HG03025 (cell line): ENCODE results near the gene GRIK2.

Experiments
- ATAC-seq: cut with Tn5 transposase; IDR thresholded peaks from one replicate; pipeline ENCODE4 v1.9.1; 2021; ENCODE audit warnings: mild to moderate bottlenecking, moderate library complexity; ENCODE audit not compliant: unreplicated experiment, low FRiP score

GRIK2 gene

DNA sequence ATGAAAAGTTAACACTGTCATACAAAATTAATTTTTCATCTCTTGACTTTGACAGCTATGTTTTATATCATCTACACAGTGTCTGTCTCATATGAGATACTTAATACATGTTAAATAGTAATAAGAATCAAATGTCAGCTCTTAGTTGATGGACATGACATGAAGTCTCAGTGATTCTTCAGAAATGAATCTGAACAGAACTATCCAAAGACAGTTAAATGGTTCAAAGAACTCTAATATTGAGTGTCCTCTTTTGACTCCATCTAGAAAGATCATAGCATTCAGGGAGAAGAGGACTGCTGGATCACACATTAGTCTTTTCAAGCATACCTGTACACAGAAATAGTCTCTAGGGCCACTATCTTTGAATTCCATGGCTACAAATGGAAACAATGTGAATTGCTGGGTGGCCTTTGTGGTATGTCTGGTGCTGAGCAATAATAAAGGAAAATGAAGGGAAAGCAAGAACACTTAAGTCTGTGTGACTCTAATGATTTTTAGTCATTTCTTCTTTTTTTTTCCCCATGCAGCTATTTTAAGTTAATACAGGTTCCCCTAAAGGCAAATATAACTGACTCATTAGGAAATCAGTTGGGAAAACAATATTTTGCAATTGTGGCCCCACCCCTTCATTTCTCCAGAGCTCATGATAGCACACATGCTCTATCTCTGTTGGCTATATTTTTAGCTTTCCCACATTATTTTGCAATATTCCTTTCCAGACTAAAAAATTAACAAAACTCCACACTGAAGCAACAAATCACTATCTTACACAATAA is 367.5 kb downstream of the GRIK2 start:
- ATAC-seq, result no peak

DNA sequence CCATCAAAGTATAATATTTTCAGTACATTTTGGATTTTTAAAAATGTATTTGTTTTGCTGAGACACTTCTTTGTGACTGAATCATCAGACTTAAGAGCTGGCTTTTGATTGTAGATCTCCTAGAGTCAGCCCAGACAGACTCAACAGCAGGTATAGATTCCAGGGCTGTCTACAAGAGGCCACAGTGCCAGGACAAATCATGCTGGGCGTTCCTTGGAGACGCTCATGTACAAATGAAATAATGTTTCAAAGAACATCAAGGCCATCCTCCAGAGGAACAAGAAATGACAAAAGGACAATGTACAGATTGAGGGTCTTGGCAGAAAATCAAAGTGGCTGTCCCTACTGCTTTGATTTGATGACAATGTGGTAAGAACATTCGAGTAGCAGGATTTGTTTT is 369.3 kb downstream of the GRIK2 start:
- no peak for ATAC-seq

DNA sequence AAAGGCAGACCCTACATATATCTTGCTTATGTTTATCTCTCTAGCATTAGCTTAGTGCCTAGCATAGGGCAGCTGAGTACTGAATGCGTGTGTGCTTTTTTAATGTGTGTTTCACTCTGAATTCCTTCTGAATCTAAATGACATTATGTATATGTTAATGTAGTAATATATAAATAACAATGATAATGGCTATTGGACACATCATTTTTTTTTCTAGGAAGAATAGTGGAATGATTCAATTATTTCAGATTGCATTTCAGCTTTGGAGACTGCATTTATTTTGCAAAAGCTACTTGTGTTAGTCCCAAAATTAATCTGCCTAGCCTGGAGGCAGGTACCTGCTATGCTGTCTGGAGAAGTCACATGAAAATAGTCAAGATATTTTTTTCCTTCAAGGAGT is 371.8 kb downstream of the GRIK2 start:
- no peak for ATAC-seq

DNA sequence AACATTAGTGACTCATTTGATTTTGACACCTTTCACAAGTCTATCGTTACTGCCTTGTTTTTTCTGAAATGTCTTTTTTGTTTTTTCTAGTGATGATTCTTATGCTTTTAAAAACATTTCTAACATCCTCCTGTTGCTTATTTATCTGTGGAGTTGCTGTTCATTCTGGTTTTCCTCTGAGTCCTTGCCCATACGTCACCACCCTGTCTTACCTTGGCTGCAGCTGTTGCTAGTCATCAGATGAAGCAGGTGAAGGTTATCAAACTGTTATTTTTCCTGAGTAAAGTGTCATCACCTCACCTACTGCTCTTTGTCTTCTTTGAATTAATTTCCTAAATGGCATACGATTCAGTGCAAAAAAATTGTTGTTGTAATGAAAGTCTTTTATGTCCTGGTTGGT is 376.6 kb downstream of the GRIK2 start:
- no peak for ATAC-seq

DNA sequence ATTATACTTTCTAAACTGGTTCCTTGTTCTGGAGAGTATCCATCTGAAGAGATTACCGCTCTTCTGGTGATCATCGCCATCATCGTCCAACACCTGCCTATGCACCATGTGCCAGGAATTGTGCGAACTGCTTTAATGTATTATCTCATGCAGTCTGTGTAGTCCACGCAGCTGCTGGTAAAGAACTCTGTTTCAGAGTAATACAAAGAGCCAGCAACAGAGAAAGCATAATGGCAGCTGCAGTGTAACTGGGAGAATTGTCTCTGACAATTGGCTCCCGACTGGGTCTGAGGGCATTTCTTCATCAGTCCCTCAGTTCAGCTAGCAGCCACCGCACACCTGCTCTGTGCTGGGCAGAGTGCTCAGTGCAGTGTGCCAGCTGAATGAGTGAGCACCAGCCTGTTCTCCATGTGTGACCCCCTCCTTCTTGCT is 383.4 kb downstream of the GRIK2 start:
- no peak for ATAC-seq

DNA sequence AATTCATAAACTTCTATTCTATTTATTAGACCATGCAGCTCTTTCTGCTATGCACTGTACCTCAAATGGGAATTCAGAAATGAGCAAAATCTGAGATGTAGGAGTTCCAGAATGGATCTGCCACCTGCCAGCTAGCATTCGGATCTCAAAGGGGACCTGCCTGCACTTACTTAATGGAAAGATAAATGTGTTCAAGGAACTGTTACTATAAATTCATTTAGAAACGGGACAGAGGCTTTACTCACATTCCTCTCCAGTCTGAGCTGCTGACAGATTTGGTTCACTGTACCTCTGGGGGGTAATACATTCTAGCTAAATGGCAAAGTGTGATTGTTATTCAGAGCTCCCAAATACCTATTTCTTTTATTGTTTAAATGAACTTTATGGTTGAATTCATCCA is 384.1 kb downstream of the GRIK2 start:
- no peak for ATAC-seq

DNA sequence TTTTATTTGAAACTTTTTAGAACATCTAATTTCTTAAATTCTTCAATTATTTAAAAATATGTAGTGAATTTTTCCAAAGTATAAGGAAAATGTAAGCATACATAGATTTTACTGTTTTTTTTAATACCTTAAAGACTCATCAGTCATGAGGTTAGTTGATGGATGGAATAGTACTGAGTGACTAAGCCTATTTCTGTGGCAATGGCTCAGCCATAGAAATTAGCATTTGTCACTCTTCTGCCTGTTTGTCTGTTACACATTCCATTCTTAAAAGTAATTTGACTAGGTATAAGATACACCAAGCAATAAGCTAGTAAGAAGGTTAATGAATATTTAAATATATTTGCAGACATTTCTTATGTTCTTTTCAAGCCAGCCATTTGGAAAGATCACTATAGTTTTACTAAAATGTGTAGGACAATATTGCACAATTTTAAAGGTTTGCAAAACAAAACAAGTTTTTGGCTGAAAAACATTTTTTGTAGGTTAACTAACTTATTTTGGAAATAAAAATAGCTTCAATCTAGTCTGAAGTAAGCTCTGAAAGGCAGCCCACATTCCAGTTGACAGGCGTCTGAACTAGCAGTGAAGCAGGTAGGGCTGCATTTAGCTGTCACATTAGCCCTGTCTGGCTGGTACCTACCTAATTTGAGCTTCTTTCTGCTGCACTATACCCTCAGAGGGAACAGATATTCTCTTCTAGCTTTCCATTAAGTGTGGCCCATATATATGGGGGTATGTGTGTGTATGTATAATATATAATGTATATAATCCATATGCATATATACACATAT is 385.7 kb downstream of the GRIK2 start:
- no peak for ATAC-seq

DNA sequence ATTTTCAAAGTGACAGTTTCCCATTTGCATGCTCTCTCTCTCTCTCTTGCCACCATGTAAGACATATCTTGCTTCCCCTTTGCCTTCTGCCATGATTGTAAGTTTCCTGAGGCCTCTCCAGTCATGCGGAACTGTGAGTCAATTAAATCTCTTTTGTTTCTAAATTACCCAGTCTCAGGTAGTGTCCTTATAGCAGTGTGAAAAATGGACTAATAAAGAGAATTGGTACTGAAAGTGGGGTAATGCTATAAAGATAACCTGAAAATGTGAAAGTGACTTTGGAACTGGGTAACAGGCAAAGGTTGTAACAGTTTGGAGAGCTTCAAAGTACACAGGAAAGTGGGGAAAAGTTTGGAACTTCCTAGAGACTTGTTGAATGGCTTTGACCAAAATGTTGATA is 389.8 kb downstream of the GRIK2 start:
- no peak for ATAC-seq

DNA sequence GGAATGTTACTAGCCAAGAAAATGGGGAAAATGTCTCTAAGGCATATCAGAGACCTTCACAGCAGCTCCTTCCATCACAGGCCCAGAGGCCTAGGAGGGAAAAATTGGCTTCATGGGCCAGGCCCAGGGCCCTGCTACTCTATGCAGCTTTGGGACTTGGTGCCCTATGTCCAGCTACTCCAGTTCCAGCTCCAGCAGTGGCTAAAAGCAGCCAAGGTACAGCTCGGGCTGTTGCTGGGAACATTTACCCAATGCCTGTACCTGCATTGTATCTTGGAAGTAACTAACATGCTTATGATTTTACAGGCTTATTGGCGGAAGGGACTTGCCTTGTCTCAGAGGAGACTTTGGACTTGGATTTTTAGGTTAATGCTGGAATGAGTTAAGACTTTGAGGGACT is 390.6 kb downstream of the GRIK2 start:
- ATAC-seq, result no peak

DNA sequence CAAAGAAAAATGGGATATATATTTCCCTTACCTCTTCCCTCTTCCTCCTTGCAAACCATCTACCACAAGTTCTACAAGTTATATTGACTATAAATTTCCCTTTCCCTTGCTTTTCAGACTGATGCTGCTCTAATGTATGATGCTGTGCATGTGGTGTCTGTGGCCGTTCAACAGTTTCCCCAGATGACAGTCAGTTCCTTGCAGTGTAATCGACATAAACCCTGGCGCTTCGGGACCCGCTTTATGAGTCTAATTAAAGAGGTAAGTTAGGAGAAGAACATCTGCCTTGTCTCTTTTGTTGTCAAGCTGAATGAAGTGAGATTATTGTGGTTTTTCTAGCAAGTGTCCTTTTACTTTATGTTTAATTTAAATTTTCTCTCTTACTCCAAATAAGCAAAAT is 406.0 kb downstream of the GRIK2 start:
- no peak for ATAC-seq

DNA sequence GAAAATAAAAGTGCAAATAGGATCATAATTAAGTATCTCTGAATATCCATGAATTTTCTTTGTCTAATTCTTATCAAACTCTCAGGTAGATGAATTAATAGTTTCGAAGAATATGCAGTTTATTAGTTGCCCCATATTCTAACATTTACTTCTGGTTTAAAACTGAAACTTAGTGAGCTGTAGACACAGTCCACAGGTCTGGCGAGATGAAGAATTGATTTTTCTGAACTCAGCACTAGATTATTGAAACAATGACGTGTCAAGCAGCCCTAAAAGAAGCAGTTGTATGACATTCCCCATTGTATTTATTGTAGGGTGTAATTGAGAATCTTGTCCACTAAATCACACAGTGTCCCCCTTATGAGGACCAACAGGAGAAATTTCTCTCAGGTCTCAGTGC is 407.1 kb downstream of the GRIK2 start:
- no peak for ATAC-seq

DNA sequence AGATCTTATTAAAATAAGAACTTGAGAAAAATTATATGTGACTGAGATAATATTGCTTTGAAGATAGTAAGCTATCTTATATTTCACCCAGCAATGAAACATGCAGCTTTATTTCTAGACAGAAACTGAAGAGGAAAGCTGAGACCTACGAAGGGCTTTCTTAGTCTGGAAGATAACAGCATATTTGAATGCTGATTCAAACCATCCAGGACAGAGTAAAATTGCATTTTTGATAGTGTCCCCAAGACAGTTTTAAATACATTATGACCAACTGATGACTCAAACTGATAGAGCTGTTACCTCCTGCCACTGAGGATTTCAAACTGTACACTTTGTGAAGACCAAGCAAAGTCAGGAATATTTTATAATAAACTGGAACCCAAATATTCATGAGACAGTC is 409.6 kb downstream of the GRIK2 start:
- no peak for ATAC-seq

DNA sequence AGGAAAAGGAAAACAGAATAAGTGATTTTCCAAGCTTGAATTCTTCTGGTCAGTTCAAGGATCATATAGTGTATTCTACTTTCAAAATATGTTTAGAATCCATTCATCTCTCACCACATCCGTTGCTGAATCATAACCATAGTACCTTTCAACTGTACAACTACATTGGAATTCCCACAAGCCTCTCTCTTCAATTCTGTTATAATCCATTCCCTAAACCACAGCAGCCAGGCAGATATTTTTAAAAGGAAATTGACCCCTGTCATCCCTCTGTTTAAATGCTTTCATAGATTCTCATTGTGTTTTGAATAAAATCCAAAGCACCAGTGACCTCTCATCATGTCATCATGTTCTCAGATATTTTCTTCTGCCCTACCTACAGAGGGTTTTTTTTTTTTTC is 412.7 kb downstream of the GRIK2 start:
- ATAC-seq, result no peak

DNA sequence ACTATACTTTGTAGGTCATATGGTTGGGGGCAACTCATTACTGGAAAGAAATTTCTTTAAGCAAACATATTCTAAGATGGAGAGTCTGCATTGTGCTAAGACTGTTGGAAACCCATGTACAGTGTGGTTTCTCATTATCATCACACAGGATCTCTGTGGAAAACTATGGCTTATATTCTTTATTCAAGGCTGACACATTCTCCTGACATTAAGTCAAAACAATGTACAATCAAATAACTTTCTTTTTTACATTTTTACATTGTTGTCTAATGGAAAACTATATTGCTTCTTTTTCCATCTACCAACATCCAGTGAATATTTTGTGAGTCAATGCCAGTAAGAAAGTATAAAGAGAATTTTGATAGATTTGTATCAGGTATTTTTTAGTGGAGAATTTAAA is 417.6 kb downstream of the GRIK2 start:
- ATAC-seq, result no peak

DNA sequence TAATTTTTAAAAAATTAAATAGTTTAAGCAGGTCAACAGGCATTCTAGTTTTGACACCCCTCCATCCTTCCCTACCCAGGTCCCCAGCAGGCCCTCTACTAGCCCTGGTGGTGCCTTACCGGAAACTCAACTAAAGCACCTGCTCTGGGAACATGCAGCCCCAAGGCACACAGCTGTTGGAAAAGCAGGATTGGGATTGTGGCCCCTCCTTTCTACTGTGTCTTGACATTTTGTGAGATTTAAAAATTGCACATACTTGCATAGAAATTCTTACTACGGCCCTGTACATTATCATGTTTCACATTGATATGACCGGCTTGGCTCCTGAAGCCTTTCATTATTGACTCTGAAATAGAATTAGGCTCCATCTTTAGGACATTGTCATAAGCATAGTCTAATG is 423.2 kb downstream of the GRIK2 start:
- no peak for ATAC-seq

DNA sequence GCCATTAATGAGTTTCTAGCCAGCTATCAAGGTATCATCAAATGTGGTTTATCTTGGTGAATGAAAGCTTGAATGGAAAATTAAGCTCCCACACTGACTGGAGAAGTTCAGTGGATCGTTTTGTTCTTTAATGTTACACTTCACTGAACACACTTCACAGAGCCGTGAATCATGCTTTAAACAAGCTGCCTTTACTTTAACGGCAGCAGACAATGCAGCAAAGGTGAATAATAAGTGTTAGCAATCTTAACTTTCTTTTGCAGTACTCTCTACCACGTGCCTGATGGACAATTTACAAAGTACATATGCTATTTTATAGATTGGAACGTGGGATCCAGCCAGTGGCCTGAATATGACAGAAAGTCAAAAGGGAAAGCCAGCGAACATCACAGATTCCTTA is 424.5 kb downstream of the GRIK2 start:
- no peak for ATAC-seq

DNA sequence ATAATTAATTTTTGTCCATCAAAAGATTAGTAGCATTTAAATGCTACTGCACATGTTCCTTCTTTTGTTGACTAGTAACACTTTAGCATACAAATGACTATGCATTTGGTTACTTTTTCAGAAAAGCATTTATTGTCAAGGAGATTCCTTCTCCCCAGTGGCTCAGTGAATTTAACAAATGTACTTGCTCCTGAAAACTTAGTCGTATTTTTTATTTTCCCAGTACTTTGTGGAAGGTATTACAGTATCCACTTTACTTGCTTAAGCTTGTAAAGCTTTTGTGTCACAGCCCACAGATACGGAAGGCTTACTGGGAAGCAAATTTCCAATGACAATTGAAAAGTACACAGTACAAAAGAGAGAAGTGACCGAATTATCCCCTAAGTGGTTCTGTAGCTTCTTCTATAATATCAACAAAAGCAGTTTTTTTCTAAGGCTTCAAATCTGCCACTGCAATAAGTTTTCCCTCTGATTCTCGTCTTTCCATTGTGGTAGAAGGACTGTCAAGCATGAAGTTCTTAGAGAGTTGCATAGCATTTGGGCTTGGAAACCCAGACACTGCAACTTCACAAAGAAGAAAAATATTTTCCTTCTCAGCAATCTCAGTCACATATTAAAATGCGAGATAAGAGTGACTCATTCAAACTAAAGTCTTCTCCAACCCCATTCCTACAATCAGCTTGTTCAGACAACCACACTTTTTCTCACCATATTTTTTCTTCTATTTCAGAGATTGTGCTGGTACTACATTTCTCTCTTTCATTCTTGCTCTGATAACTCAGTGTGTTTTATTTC is 431.2 kb downstream of the GRIK2 start:
- no peak for ATAC-seq

DNA sequence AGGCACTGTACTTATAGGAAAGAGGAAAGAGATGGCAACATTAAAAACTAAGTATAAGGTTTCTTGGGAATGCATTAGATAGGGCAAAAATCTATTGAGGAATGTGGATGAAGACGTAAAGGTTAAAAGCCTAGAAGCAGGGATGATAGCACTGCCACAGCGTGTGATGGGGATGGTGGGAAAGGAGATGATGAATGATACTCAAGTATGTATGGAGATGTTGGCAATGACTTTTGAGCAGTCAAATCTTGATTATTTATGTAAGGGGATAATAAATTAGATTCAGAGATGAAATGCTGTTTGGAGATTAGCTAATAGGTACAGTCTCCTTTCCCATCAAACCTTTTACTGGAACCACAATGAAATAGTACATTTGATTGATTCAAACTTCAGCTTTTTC is 432.8 kb downstream of the GRIK2 start:
- ATAC-seq, result no peak

DNA sequence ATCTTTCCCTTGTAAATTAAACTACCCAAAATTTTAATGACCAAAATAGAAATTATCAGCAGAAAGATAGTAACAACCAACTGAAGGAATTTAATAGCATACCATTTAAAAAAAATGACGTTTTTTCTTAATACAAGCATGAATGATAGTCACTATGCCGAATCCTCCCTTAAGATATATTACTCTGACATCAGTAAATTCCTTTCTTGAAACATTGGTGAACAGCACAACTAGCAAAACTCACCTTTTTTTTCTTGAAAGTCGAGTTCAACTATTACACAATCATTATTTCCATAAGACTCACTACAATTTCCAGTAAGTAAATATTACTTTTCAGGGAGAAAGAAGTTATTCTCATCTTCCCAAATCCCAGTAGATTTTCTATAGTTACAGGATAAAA is 433.2 kb downstream of the GRIK2 start:
- ATAC-seq, result no peak

DNA sequence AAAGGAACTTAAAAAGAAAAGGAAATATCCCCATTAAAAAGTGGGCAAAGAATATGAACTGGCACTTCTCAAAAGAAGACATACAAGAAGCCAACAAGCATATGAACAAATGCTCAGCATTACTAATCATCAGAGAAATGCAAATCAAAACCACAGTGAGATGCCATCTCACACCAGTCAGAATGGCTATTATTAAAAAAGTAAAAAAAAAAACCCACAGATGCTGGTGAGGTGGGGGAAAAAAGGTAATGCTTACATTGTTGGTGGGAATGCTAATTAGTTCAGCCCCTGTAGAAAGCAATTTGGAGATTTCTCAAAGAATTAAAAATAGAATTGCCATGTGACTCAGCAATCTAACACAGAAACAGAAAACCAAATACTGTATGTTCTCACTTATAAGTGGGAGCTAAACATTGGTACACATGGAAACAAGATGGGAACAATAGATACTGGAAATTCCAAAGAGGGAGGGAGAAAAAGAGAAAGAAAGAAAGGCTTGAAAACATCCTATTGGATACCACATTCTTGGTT is 437.1 kb downstream of the GRIK2 start:
- ATAC-seq, result no peak

DNA sequence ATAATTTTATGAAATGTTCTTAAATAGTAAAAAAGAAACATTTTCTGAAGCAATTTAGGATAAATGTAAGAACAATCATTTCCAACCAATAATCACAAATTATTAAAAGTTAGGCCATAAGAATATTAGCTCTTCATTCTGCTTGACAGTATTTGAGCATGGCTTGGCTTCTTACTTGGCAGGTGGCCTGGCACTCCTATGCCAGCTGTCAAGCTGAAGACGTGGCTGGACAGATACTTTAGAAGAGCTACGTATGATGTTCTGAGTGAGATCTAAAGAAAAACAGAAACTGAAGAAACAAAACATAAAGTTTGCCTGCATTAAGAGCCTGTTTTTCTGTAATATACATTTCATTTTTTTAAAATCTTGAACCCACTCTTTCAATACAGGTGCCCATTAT is 438.9 kb downstream of the GRIK2 start:
- no peak for ATAC-seq
